DND-41 (cell line): Measurements from ENCODE around the gene KIAA1755.

ENCODE experiments used
- CTCF ChIP-seq: IDR thresholded peaks from 2 replicates; pipeline ENCODE4 v1.5.1; 2012; ENCODE audit warnings: borderline replicate concordance, low read length, moderate library complexity, mild to moderate bottlenecking; ENCODE audit not compliant: poor library complexity, severe bottlenecking; ENCODE audit errors: extremely low read depth
- EZH2 ChIP-seq: IDR thresholded peaks from 3 replicates; pipeline ENCODE4 v1.6.1; 2012; ENCODE audit warnings: borderline replicate concordance, low read depth, mild to moderate bottlenecking, moderate library complexity, low read length, inconsistent platforms; ENCODE audit not compliant: severe bottlenecking

GRCh38 chr20:38180781-38181180 lies 79.8 kb downstream of the KIAA1755 start:
- TF ChIP-seq CTCF, result no peak
- TF ChIP-seq EZH2, result no peak
